ENCODE measurements around the gene TOM1.

TOM1 gene

DNA sequence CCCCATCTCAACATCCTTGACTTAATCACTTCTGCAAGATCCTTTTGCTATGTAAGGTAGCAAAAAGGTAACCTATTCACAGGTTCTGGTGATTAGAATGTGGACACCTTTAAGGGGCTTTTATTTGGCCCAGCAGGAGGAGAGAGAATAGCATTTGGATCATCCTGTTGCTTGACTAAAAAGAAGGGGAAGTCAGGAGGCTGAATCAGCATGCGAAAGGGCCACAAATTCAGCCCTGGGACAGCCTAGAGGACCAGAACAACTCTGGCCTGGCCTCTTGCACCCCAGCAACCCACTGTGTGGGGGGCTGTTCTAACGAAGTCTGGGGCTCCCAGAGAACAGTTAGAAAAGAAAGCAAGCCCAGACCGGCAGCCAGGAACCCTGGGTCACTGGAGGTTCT is 78.0 kb downstream of the TOM1 start:
- TF ChIP-seq, protein P1, sequence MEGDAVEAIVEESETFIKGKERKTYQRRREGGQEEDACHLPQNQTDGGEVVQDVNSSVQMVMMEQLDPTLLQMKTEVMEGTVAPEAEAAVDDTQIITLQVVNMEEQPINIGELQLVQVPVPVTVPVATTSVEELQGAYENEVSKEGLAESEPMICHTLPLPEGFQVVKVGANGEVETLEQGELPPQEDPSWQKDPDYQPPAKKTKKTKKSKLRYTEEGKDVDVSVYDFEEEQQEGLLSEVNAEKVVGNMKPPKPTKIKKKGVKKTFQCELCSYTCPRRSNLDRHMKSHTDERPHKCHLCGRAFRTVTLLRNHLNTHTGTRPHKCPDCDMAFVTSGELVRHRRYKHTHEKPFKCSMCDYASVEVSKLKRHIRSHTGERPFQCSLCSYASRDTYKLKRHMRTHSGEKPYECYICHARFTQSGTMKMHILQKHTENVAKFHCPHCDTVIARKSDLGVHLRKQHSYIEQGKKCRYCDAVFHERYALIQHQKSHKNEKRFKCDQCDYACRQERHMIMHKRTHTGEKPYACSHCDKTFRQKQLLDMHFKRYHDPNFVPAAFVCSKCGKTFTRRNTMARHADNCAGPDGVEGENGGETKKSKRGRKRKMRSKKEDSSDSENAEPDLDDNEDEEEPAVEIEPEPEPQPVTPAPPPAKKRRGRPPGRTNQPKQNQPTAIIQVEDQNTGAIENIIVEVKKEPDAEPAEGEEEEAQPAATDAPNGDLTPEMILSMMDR (conservative IDR thresholded peaks at IDR 0.05) = no peak
- H3K27ac ChIP-seq = no peak overlapping the region

DNA sequence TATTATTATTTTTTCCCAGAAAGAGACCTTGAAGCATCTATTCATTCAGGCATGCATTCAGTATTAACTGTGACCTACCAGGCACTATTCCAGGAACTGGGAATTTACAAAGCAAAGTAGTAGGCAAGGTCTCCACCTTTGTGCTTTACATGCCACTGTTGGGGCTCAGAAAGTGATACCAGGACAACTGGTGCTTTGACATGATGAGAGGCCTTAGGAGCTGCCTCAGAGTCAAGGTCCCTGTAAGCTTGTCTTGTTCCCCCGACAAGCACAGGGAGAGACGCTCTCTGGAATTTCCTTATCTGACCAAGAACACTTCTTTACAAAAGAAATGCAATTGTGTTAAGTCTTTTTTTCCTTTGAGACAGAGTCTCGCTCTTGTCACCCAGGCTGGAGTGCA is 78.9 kb downstream of the TOM1 start:
- no peak overlapping the region for H3K27ac ChIP-seq
- TF ChIP-seq, protein P1 (conservative IDR thresholded peaks at IDR 0.05) = no peak

DNA sequence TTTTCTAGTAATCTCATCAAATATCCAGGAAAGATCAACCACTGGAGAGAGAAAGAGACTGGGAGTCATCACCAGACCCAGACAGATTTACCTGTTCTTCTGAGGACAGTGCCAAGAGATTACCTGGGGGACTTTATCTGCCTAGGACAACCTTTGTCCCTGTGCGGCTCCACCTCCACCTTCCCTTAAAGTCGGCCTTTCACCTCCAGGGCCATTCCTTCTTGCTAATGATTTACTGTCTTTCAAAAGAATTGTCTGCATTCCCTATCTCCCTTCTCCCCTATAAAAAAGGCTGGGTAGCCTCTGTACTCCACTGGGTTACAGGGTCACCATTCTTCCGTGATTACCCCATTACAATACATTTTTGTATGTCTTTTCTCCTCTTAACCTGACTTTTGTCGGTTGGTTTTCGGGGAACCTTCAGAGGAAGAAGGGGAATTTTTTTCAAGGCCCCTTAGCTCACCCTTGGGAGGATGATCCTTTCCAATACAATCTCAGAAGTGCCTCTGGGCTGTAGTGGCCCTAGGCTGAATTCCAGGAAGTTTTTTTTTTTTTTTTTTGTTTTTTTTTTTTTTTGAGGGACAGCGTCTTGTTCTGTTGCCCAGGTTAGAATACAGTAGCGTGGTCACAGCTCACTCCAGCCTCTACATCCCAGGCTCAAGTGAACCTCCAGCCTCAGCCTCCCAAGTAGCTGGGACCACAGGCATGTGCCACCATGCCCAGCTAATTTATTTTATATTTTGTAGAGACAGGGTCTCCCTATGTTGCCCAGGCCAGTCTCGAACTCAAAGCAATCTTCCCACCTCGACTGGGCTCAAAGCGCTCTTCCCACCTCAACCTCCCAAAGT is 79.7 kb downstream of the TOM1 start:
- no peak overlapping the region for H3K27ac ChIP-seq
- TF ChIP-seq, protein P1 (conservative IDR thresholded peaks at IDR 0.05) = no peak

DNA sequence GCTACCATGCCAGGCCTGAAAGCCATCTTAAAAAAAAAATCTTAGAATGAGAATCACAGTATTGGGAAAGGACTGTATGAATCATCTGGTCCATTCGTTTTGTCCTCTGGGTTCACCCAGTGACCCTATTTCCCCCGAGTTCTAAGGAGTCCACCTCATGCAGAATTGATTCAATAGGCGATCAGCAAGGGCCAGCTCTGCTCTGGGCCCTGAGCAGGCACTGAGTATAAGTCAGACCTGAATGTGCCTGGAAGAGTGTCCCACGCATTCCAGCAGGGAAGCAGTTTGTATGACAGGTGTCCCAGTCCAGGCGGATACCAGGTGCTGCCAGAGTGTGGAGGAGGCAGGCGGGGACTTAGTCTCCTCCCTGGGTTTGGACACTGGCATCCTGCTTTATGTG is 80.3 kb downstream of the TOM1 start:
- no peak overlapping the region for H3K27ac ChIP-seq
- TF ChIP-seq, protein P1 (conservative IDR thresholded peaks at IDR 0.05) = no peak

DNA sequence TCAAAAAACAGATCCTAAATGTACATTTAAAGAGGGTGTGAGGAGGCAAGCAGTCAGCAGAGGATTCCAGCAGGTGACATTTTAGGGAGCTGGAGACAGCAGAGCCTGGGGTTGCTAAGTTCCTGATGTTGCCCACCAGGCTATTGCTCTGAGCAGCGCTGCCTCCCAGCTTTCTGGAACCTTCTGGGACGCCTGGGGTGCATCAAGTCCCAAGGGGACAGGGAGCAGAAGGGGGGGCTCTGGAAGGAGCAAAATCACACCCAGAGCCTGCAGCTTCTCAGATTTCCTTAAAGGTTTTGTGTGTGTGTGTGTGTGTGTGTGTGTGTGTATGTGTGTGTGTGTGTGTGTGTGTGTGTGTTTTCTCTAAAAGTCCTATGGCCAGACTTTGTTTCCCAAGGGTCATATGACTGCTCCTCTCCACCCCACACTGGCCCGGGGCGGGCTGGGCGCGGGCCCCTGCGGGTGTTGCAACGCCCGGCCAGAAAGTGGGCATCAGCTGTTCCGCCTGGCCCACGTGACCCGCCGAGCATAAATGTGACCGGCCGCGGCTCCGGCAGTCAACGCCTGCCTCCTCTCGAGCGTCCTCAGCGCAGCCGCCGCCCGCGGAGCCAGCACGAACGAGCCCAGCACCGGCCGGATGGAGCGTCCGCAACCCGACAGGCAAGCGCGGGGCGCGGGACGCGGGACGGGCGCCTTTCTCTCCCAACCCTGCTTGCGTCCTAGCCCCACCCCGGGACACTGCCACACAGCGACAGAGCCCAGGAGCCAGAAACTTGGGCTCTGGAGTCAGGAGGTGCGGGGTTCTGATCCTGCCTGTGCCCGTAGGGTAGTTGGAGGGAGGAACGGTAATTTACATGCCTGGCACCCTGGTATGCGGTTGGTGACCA is 81.1 kb downstream of the TOM1 start, which contains the start of gene HMOX1:
Gene HMOX1 (plus strand): TSS at position 560 of the 887 bp plus-strand sequence. CDS start 78 bp downstream, at position 638.
- H3K27ac ChIP-seq = peak within 1 kb of the TSS; percentile 45

DNA sequence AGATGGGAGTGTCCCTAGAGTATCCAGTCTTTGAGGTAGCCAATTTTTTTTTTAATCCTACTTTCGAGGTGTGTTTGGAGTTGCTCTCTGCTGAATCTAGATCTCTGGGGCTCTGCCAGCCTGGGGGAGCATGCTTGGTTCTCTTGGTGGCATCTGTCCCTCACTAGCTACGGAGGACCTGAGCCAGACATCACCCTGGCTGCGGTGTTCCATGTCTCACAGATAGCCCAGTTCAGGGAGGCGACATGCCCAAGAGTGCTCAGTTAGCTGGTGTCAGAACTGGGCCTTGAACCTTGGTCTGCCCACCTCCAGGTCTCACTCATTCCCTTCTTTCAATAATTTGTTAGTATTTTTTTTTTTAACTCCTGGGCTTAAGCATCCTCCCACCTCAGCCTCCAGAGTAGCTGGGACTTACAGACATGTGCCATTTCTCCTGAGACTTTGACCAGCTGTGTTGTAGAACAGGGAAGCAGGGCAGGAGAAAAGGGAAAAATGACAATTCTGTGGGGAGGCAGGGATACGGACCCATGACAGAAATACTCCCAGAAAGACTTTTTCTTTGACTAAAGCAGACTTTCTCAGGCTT is 81.8 kb downstream of the TOM1 start:
- TF ChIP-seq, protein P1 (conservative IDR thresholded peaks at IDR 0.05) = no peak
- peak overlapping the region; percentile 45 for H3K27ac ChIP-seq

More for the DNA sequence above, 81.1 kb downstream of the TOM1 start, which contains the start of gene HMOX1:
- TF ChIP-seq, protein P1 (conservative IDR thresholded peaks at IDR 0.05) = 0 out of 2 replicates have a peak, but pooled peaks have one; percentile 13

DNA sequence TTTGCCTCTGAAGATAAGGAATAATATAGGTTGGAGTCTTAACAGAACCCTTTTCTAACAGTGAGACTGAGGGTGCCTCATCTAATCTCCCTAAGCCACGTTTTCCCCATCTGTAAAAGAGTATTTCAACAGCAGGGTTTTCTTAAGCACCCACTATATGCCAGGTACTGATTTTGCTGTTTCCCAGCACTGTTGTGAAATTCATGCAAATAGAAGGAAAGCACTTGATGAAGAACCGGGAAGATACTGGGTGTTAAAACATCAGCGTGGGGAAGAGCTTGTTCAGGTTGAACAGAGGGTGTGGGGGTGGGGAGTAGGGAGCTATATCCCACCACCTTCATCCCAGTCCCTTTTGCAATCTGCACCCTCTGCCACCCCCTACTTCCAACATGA is 84.0 kb downstream of the TOM1 start:
- TF ChIP-seq, protein P1 (conservative IDR thresholded peaks at IDR 0.05) = no peak
- H3K27ac ChIP-seq = no peak overlapping the region
